Measurements from ENCODE around the gene ATP9A. TPM values are rescaled to one million over a fixed set of nuclear protein-coding genes. Genes with fewer than 3 reads are reported as not detected.
"Not testable (repeated sequence)": the region's sequence is repeated elsewhere in the genome, so short reads cannot be mapped to it uniquely, and the experiment has no call there.

ATP9A gene
- total RNA-seq, 2 donors from 2014 or later: 19.5 to 23.4 TPM

- Histone ChIP-seq H3K27me3 (no peaks in the 10 kb centered on the region), H3K9me3 (no peaks in the 10 kb centered on the region), H3K4me1 (no peaks in the 10 kb centered on the region), H3K36me3 (no peaks in the 10 kb centered on the region), H3K27ac (no peak overlapping the region), H3K4me3 (no peak overlapping the region)
- TF ChIP-seq, protein P1, sequence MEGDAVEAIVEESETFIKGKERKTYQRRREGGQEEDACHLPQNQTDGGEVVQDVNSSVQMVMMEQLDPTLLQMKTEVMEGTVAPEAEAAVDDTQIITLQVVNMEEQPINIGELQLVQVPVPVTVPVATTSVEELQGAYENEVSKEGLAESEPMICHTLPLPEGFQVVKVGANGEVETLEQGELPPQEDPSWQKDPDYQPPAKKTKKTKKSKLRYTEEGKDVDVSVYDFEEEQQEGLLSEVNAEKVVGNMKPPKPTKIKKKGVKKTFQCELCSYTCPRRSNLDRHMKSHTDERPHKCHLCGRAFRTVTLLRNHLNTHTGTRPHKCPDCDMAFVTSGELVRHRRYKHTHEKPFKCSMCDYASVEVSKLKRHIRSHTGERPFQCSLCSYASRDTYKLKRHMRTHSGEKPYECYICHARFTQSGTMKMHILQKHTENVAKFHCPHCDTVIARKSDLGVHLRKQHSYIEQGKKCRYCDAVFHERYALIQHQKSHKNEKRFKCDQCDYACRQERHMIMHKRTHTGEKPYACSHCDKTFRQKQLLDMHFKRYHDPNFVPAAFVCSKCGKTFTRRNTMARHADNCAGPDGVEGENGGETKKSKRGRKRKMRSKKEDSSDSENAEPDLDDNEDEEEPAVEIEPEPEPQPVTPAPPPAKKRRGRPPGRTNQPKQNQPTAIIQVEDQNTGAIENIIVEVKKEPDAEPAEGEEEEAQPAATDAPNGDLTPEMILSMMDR (IDR thresholded peaks at IDR 0.05): no peak
- DNase-seq (ENCODE audit: low spot score): no peak
Measured at GRCh38 chr20:51660672-51661608, 107.2 kb downstream of the ATP9A start.

GRCh38 chr20:51659491-51660050 is 108.6 kb downstream of the ATP9A start:
- no peak overlapping the region for H3K27ac ChIP-seq
- H3K9me3 ChIP-seq: no peaks in the 10 kb centered on the region
- no peaks in the 10 kb centered on the region for H3K4me1 ChIP-seq
- no peaks in the 10 kb centered on the region for H3K27me3 ChIP-seq
- no peaks in the 10 kb centered on the region for H3K36me3 ChIP-seq
- H3K4me3 ChIP-seq: no peak overlapping the region
- no peak for DNase-seq (ENCODE audit: low spot score)
- TF ChIP-seq, protein P1 (IDR thresholded peaks at IDR 0.05): no peak

DNA sequence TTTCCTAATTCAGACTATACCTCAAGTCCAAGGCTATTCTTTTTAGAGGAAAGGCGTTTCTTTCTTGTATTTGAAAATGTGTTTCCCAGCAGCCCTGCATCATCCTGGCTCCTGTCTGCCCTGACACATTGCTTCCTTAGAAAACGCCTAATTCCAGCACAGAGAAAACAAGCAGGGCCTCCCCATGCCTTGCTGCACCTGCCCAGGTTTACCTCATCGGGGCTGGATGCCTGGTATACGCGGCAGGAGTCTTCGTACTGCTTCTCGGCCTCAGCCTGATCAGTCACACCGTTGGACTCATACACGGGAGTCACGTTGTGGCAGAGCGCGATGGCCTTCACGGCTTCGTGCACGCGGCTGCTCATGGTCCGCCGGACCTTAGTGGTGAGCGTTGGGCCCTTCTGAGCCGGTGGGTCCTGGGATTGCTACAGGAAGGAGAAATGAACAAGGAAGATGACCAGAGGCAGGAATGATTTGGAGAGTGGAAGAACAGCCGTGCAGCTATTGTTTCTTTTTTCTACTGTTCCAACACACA is 111.4 kb downstream of the ATP9A start:
- DNase-seq (ENCODE audit: low spot score): no peak
- H3K36me3 ChIP-seq: no peaks in the 10 kb centered on the region
- H3K27ac ChIP-seq: no peak overlapping the region
- no peaks in the 10 kb centered on the region for H3K27me3 ChIP-seq
- H3K4me3 ChIP-seq: no peak overlapping the region
- TF ChIP-seq, protein P1 (IDR thresholded peaks at IDR 0.05): no peak
- no peaks in the 10 kb centered on the region for H3K4me1 ChIP-seq
- H3K9me3 ChIP-seq: no peaks in the 10 kb centered on the region

GRCh38 chr20:51656089-51656488 is 112.1 kb downstream of the ATP9A start:
- H3K27me3 ChIP-seq; H3K4me1 ChIP-seq; H3K9me3 ChIP-seq; H3K36me3 ChIP-seq; DNase-seq (ENCODE audit: low spot score); H3K27ac ChIP-seq; H3K4me3 ChIP-seq: not testable (repeated sequence)

DNA sequence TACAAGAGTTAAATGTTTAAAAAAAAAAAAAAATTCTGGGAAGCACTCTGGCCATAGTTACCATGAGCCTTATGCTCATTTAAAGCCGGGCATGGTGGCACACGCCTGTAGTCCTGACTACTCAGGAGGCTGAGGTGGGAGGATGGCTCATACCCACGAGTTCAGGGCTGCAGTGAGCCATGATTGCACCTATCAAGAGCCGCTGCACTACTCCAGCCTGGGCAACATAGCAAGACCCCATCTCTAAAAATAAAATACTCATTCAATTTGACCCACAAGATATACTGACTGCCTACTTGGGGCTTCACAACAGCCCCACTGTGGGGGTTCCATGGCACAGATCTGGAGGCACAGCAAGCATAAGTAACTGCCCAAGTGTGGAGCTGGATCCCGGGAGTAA is 113.7 kb downstream of the ATP9A start:
- Histone ChIP-seq H3K9me3 (no peaks in the 10 kb centered on the region), H3K4me1 (no peaks in the 10 kb centered on the region), H3K36me3 (no peaks in the 10 kb centered on the region), H3K27ac (no peak overlapping the region), H3K4me3 (no peak overlapping the region), H3K27me3 (no peaks in the 10 kb centered on the region)
- TF ChIP-seq, protein P1 (IDR thresholded peaks at IDR 0.05): no peak
- DNase-seq (ENCODE audit: low spot score): no peak

DNA sequence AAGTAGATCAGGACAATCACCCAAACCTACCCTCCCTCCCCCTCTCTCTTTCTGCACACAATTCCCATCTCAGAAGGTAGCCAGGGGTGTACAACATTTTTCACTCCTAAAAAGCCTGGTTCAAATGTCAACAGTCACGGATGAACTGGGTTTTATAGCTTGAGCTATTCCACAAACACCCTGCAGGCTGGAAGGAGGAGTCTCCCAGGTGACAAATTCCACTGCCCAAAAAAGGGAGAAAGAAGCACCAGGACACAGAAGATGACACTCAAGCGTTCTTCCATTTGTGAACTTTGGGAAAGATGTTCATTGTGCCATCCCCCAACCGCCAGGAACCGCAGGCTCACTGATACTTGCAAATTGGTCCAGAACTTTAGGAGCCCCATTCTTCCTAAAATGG is 114.1 kb downstream of the ATP9A start:
- H3K36me3 ChIP-seq: no peaks in the 10 kb centered on the region
- no peaks in the 10 kb centered on the region for H3K9me3 ChIP-seq
- H3K4me1 ChIP-seq: no peaks in the 10 kb centered on the region
- no peak overlapping the region for H3K4me3 ChIP-seq
- H3K27ac ChIP-seq: no peak overlapping the region
- H3K27me3 ChIP-seq: no peaks in the 10 kb centered on the region
- DNase-seq (ENCODE audit: low spot score): no peak
- TF ChIP-seq, protein P1 (IDR thresholded peaks at IDR 0.05): no peak

Measured in right atrium auricular region (tissue), 2 donors.